HL-60/S4 treated with retinoic acid at 250 ng/mL for 4 days and 3 days (cell line): ENCODE data around the gene ZNF467.

Source experiments
- in situ Hi-C: fragments of 300-500 bp; cut with MboI; formaldehyde crosslinking; loops from 2 replicates; pipeline ENCODE4 v1.7.0; 2022; ENCODE audit warnings: low sequenced_read_pairs

The ZNF467 gene

GRCh38 chr7:149729586-149729982, 43.8 kb downstream of the ZNF467 start:
- in situ Hi-C loops, result no loop called here

- in situ Hi-C loops, result no loop called here
These were observed 44.7 kb downstream of the ZNF467 start for GRCh38 chr7:149728491-149729375.

- in situ Hi-C loops, result no loop called here
These were observed 45.4 kb downstream of the ZNF467 start for GRCh38 chr7:149727899-149728476.

- in situ Hi-C loops, result no loop called here
These were observed 46.1 kb downstream of the ZNF467 start for GRCh38 chr7:149727053-149727898.

GRCh38 chr7:149725916-149726315, 47.5 kb downstream of the ZNF467 start:
- in situ Hi-C loops, result no loop called here

- in situ Hi-C loops, result no loop called here
These were observed 48.0 kb downstream of the ZNF467 start for GRCh38 chr7:149725426-149725821.

GRCh38 chr7:149724661-149725425, 48.5 kb downstream of the ZNF467 start:
- in situ Hi-C loops, result no loop called here

- in situ Hi-C loops, result no loop called here
These were observed 49.4 kb downstream of the ZNF467 start for GRCh38 chr7:149723795-149724495.

GRCh38 chr7:149723082-149723767, 50.2 kb downstream of the ZNF467 start:
- in situ Hi-C loops, result no loop called here

- in situ Hi-C loops, result no loop called here
These were observed 50.9 kb downstream of the ZNF467 start for GRCh38 chr7:149722356-149722957.

GRCh38 chr7:149721084-149721601, 52.2 kb downstream of the ZNF467 start:
- in situ Hi-C loops, result no loop called here

GRCh38 chr7:149720372-149721083, 52.9 kb downstream of the ZNF467 start:
- in situ Hi-C loops, result no loop called here

GRCh38 chr7:149719912-149720335, 53.5 kb downstream of the ZNF467 start:
- in situ Hi-C loops, result no loop called here

- in situ Hi-C loops, result no loop called here
These were observed 54.1 kb downstream of the ZNF467 start for GRCh38 chr7:149719050-149719899.

- in situ Hi-C loops, result no loop called here
These were observed 54.7 kb downstream of the ZNF467 start for GRCh38 chr7:149718730-149719049.

- in situ Hi-C loops, result no loop called here
These were observed 55.9 kb downstream of the ZNF467 start for GRCh38 chr7:149717481-149717880.

GRCh38 chr7:149716932-149717307, 56.5 kb downstream of the ZNF467 start:
- in situ Hi-C loops, result no loop called here
